Hepatocyte (in vitro differentiated cells): ENCODE results near the gene IKBKE. TPM values are rescaled to one million over a fixed set of nuclear protein-coding genes. Genes with fewer than 3 reads are reported as not detected.

Source experiments
- DNase-seq: peaks from one replicate; pipeline ENCODE4 v3.0.0-alpha.2; 2016; ENCODE audit warnings: low spot score
- H2AFZ ChIP-seq: fragments of 200-600 bp; sonication (generic); 2 replicates; pipeline ENCODE4 v1.6.0; 2016; ENCODE audit warnings: antibody characterized with exemption, mild to moderate bottlenecking
- H3K27ac ChIP-seq: fragments of 200-600 bp; sonication (generic); 2 replicates; pipeline ENCODE4 v1.5.1; 2016; ENCODE audit warnings: mild to moderate bottlenecking
- H3K27me3 ChIP-seq: fragments of 200-600 bp; sonication (generic); 2 replicates; pipeline ENCODE4 v1.6.1; 2016
- H3K36me3 ChIP-seq: fragments of 200-600 bp; sonication (generic); replicated peaks from 2 replicates; pipeline ENCODE4 v1.5.1; 2016; ENCODE audit warnings: low read depth; ENCODE audit not compliant: insufficient read depth
- H3K4me1 ChIP-seq: fragments of 200-600 bp; sonication (generic); 2 replicates; pipeline ENCODE4 v1.5.1; 2016; ENCODE audit warnings: mild to moderate bottlenecking, moderate library complexity; ENCODE audit not compliant: insufficient read depth
- H3K4me2 ChIP-seq: fragments of 200-600 bp; sonication (generic); 2 replicates; pipeline ENCODE4 v1.6.0; 2016
- H3K4me3 ChIP-seq: fragments of 200-600 bp; sonication (generic); 2 replicates; pipeline ENCODE4 v1.5.1; 2016; ENCODE audit warnings: mild to moderate bottlenecking
- H3K79me2 ChIP-seq: fragments of 200-600 bp; sonication (generic); 2 replicates; pipeline ENCODE4 v1.6.0; 2017; ENCODE audit warnings: mild to moderate bottlenecking
- H3K9me2 ChIP-seq: fragments of 200-600 bp; sonication (generic); replicated peaks from 2 replicates; pipeline ENCODE4 v1.6.0; 2017; ENCODE audit warnings: mild to moderate bottlenecking; ENCODE audit not compliant: insufficient read depth
- H3K9me3 ChIP-seq: fragments of 200-600 bp; sonication (generic); 2 replicates; pipeline ENCODE4 v1.5.1; 2016; ENCODE audit warnings: low read depth, mild to moderate bottlenecking
- H4K20me1 ChIP-seq: fragments of 200-600 bp; sonication (generic); 2 replicates; pipeline ENCODE4 v1.6.0; 2016; ENCODE audit warnings: mild to moderate bottlenecking; ENCODE audit not compliant: insufficient read depth, poor library complexity, severe bottlenecking
- EZH2 ChIP-seq: fragments of 200-600 bp; sonication (generic); IDR thresholded peaks from 2 replicates; pipeline ENCODE4 v1.6.1; 2016; ENCODE audit warnings: antibody characterized with exemption, mild to moderate bottlenecking, borderline replicate concordance
- EZH2phosphoT487 ChIP-seq: fragments of 200-600 bp; sonication (generic); IDR thresholded peaks from one replicate; pipeline ENCODE4 v1.6.1; 2018; ENCODE audit warnings: antibody characterized with exemption, mild to moderate bottlenecking, low read depth, moderate library complexity; ENCODE audit not compliant: unreplicated experiment, severe bottlenecking
- WGBS: methylation state at CpG from one replicate; pipeline ENCODE4 v1.1.6; 2016; ENCODE audit warnings: low lambda C conversion rate; ENCODE audit errors: missing lambda C conversion rate; 5-methylcytosine and 5-hydroxymethylcytosine counted together
- polyA plus RNA-seq: library from polyadenylated mRNA; unstranded; fragments of >200 nt; fragmentation: Nextera tagmentation; extraction: Ambion mirVana; gene quantifications from 2 replicates; pipeline ENCODE4 v1.2.1, GENCODE V29; 2016
- total RNA-seq: library from RNA; depleted of rRNA; stranded (reverse); fragments of >200 nt; gene quantifications from 2 replicates; pipeline ENCODE4 v1.2.3, GENCODE V29; 2014
- TF ChIP-seq, protein P1 (sequence below): fragments of 200-600 bp; sonication (generic); IDR thresholded peaks from 2 replicates; pipeline ENCODE4 v1.5.1; 2016; ENCODE audit warnings: antibody characterized with exemption, mild to moderate bottlenecking; ENCODE audit not compliant: poor library complexity

IKBKE gene
- total and polyA plus RNA-seq, 2 experiments from 2014 or later: 5.9 to 6.4 TPM

DNA sequence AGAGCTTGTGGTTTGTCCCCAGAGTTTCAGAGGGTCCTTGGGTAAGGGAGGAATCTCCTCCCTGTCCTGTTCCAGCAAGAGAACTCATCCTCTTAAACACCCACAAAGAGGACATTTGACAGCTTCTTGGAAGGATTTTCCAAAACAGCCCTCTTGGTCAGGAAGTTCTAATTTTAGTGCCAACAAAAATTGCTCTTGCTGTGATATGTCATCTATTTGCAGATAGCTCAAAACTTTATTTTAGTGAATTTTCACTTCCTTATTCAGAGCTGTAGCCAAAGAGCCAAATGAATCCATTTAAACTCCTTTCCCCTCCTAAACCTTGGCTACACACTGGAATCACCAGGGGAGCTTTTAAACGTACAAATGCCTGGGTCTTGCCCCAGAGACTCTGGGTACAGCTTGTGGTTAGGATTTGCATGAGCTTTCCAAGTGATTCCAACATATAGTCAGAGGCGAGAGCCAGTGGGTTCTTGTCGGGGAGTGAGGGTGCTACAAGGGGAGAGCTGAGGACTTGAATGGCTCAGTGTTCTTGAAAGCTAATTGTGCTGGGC, 25.3 kb downstream of the IKBKE start:
- no peak for DNase-seq
- Histone ChIP-seq H3K9me3 (no peaks in the 10 kb centered on the region), H3K79me2 (no peaks in the 10 kb centered on the region), H3K4me2 (no peak overlapping the region), H3K27me3 (no peaks in the 10 kb centered on the region), H3K4me1 (peaks cover 7% of the 10 kb centered on the region), H3K4me3 (no peak overlapping the region), H3K36me3 (no peaks in the 10 kb centered on the region), H3K9me2 (no peaks in the 10 kb centered on the region), H4K20me1 (no peaks in the 10 kb centered on the region), H3K27ac (no peak overlapping the region), H2AFZ (no peak overlapping the region)
- WGBS: 81% methylated on average over 3 of the region's 3 CpGs
- TF ChIP-seq, protein P1, sequence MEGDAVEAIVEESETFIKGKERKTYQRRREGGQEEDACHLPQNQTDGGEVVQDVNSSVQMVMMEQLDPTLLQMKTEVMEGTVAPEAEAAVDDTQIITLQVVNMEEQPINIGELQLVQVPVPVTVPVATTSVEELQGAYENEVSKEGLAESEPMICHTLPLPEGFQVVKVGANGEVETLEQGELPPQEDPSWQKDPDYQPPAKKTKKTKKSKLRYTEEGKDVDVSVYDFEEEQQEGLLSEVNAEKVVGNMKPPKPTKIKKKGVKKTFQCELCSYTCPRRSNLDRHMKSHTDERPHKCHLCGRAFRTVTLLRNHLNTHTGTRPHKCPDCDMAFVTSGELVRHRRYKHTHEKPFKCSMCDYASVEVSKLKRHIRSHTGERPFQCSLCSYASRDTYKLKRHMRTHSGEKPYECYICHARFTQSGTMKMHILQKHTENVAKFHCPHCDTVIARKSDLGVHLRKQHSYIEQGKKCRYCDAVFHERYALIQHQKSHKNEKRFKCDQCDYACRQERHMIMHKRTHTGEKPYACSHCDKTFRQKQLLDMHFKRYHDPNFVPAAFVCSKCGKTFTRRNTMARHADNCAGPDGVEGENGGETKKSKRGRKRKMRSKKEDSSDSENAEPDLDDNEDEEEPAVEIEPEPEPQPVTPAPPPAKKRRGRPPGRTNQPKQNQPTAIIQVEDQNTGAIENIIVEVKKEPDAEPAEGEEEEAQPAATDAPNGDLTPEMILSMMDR: no peak
- TF ChIP-seq EZH2phosphoT487: no peak
- no peak for TF ChIP-seq EZH2

DNA sequence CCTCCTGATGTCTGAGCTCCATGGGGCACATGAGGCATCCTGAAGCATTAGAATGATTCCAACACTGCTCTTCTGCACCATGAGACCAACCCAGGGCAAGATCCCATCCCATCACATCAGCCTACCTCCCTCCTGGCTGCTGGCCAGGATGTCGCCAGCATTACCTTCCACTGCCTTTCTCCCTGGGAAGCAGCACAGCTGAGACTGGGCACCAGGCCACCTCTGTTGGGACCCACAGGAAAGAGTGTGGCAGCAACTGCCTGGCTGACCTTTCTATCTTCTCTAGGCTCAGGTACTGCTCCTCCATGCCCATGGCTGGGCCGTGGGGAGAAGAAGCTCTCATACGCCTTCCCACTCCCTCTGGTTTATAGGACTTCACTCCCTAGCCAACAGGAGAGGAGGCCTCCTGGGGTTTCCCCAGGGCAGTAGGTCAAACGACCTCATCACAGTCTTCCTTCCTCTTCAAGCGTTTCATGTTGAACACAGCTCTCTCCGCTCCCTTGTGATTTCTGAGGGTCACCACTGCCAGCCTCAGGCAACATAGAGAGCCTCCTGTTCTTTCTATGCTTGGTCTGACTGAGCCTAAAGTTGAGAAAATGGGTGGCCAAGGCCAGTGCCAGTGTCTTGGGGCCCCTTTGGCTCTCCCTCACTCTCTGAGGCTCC, 26.0 kb downstream of the IKBKE start:
- Histone ChIP-seq H3K9me2 (no peaks in the 10 kb centered on the region), H3K27ac (no peak overlapping the region)
- DNase-seq: no peak

DNA sequence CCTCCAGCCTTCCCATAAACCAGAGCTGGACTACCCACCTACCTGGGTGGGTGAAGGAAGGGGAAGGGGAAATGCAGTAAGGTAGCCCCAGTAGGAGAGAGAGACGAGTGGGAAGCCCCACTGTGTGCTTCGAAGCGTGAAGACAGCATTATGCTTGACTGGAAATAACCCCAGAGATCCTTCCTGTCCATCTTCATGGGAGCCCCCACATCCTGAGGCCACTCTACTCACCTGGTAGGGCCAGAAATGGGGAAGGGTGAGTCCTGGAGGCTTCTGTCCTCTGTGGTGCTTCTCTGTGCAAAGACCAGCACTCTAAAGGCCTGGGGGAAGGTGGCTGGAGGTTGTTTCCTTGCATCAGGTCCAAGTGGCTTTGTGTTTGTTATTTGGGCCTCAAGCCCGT, 27.1 kb downstream of the IKBKE start:
- Histone ChIP-seq H3K27me3 (no peaks in the 10 kb centered on the region), H3K4me1 (peaks cover 10% of the 10 kb centered on the region), H3K27ac (no peak overlapping the region), H2AFZ (no peak overlapping the region), H3K9me3 (no peaks in the 10 kb centered on the region), H3K4me2 (no peak overlapping the region), H3K9me2 (no peaks in the 10 kb centered on the region), H4K20me1 (no peaks in the 10 kb centered on the region), H3K4me3 (no peak overlapping the region), H3K79me2 (no peaks in the 10 kb centered on the region), H3K36me3 (no peaks in the 10 kb centered on the region)
- no peak for TF ChIP-seq EZH2phosphoT487
- TF ChIP-seq EZH2: no peak
- TF ChIP-seq, protein P1: no peak
- WGBS: 84% methylated on average over 4 of the region's 4 CpGs
- no peak for DNase-seq

More for the DNA sequence above, 26.0 kb downstream of the IKBKE start:
- Histone ChIP-seq H3K4me1 (peaks cover 10% of the 10 kb centered on the region), H3K79me2 (no peaks in the 10 kb centered on the region), H3K36me3 (no peaks in the 10 kb centered on the region), H3K9me3 (no peaks in the 10 kb centered on the region), H3K4me3 (no peak overlapping the region), H3K4me2 (no peak overlapping the region), H4K20me1 (no peaks in the 10 kb centered on the region), H3K27me3 (no peaks in the 10 kb centered on the region), H2AFZ (no peak overlapping the region)
- WGBS: 72% methylated on average over 6 of the region's 6 CpGs
- TF ChIP-seq EZH2: no peak
- no peak for TF ChIP-seq EZH2phosphoT487
- TF ChIP-seq, protein P1: no peak
